ENCODE results near the gene GZMB.
"Not testable (repeated sequence)": the region's sequence is repeated elsewhere in the genome, so short reads cannot be mapped to it uniquely, and the experiment has no call there.

GZMB gene

DNA sequence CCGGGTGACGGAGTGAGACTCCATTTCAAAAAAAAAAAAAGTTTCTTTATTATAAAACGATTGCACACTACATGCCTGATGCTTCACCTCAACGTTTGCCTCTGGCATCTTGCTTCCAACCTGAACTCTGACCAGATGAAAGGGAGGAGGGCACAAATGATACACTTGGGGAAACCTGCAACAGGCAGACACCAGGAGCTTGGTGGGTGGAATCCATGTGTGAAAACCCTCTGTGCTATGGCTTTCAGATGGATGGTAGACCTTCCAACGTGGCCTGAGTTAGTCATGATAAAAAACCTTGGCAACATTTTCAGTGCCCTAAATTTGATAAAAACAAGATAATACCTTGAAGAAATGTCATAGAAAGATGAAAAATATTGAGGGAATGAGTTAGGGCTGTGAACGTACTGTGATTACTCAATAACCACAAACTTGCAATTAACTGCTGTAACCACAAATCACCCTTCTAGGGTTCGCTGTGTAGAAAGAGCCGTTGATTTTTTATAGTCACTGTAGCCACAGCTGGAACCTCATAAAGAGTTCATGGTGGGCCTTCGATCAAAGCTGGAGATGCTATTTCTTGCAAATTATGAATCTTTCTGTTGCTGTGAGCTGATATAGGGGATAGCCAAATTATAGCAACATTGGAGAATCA lies 26.1 kb upstream of the GZMB start:
- Histone ChIP-seq H3K4me1 (no peaks in the 10 kb centered on the region), H3K27me3 (ENCODE audit: control insufficient read depth, insufficient read depth, low read length) (no peaks in the 10 kb centered on the region), H3K79me2 (no peaks in the 10 kb centered on the region), H3K9me3 (ENCODE audit: control insufficient read depth, low read length) (no peaks in the 10 kb centered on the region), H3K9ac (no peak overlapping the region), H2AFZ (no peak overlapping the region), H3K36me3 (ENCODE audit: control insufficient read depth, insufficient read depth, low read length) (no peaks in the 10 kb centered on the region), H3K27ac (no peak overlapping the region), H3K4me3 (ENCODE audit: low read depth, low read length) (no peak overlapping the region), H3K4me2 (ENCODE audit: low read length) (no peak overlapping the region)
- TF ChIP-seq, protein P1, sequence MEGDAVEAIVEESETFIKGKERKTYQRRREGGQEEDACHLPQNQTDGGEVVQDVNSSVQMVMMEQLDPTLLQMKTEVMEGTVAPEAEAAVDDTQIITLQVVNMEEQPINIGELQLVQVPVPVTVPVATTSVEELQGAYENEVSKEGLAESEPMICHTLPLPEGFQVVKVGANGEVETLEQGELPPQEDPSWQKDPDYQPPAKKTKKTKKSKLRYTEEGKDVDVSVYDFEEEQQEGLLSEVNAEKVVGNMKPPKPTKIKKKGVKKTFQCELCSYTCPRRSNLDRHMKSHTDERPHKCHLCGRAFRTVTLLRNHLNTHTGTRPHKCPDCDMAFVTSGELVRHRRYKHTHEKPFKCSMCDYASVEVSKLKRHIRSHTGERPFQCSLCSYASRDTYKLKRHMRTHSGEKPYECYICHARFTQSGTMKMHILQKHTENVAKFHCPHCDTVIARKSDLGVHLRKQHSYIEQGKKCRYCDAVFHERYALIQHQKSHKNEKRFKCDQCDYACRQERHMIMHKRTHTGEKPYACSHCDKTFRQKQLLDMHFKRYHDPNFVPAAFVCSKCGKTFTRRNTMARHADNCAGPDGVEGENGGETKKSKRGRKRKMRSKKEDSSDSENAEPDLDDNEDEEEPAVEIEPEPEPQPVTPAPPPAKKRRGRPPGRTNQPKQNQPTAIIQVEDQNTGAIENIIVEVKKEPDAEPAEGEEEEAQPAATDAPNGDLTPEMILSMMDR (IDR thresholded peaks at IDR 0.05) = no peak

DNA sequence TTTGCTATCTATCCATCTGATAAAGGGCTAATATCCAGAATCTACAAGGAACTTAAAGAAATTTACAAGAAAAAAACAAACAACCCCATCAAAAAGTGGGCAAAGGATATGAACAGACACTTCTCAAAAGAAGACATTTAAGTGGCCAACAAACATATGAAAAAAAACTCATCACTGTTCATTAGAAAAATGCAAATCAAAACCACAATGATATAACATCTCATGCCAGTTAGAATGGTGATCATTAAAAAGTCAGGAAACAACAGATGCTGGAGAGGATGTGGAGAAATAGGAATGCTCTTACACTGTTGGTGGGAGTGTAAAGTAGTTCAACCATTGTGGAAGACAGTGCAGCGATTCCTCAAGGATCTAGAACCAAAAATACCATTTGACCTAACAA lies 14.4 kb upstream of the GZMB start:
- H3K4me2 ChIP-seq (ENCODE audit: low read length); H3K79me2 ChIP-seq; H3K9ac ChIP-seq; H3K27me3 ChIP-seq (ENCODE audit: control insufficient read depth, insufficient read depth, low read length); H2AFZ ChIP-seq; H3K36me3 ChIP-seq (ENCODE audit: control insufficient read depth, insufficient read depth, low read length); H3K27ac ChIP-seq; H3K4me1 ChIP-seq; H3K9me3 ChIP-seq (ENCODE audit: control insufficient read depth, low read length); H3K4me3 ChIP-seq (ENCODE audit: low read depth, low read length): not testable (repeated sequence)

DNA sequence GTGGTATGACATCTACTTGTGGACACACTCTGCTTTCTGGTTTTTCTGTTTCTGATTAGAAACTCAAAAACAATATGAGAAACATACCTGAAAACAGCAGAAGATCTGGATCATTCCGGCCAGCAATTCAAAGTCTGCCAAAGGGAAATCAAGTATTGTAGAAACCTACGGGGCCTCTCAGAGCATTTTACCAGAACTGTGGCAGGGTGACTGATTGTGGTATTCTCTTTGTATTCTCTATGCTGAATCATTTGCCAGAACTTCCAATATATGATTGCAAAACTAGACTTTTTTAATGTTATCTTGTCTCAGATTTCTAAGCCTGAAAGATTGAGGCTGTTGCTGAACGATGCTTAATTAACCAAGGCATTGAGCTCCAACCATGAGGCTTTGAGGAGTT lies 5.9 kb upstream of the GZMB start:
- Histone ChIP-seq H3K9me3 (ENCODE audit: control insufficient read depth, low read length) (no peaks in the 10 kb centered on the region), H2AFZ (no peak overlapping the region), H3K4me1 (no peaks in the 10 kb centered on the region), H3K36me3 (ENCODE audit: control insufficient read depth, insufficient read depth, low read length) (no peaks in the 10 kb centered on the region), H3K27me3 (ENCODE audit: control insufficient read depth, insufficient read depth, low read length) (no peaks in the 10 kb centered on the region), H3K9ac (no peak overlapping the region), H3K4me2 (ENCODE audit: low read length) (no peak overlapping the region), H3K4me3 (ENCODE audit: low read depth, low read length) (no peak overlapping the region), H3K27ac (no peak overlapping the region), H3K79me2 (no peaks in the 10 kb centered on the region)
- TF ChIP-seq, protein P1 (IDR thresholded peaks at IDR 0.05) = no peak

DNA sequence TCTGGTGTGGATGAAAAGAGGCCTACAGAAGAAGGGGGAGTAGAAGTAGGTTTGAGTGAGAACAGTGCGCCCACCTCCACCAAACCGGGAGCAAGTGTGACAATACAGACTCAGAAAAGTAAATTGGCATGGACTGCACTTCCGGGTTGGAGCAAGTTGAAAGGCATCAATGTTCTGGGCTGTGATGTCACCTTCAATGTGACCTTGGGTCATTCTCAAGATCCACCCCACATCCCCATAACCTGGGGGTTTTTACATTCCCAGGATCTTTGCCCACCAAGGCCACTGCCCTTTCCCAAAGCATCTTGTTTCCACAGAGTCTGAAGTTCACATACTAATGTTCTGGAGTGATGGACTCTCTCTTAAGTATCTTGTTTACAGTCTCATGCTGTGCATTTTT lies 5.3 kb upstream of the GZMB start:
- Histone ChIP-seq H3K27ac (no peak overlapping the region), H3K4me3 (ENCODE audit: low read depth, low read length) (no peak overlapping the region), H3K27me3 (ENCODE audit: control insufficient read depth, insufficient read depth, low read length) (no peaks in the 10 kb centered on the region), H3K4me2 (ENCODE audit: low read length) (no peak overlapping the region), H2AFZ (no peak overlapping the region), H3K36me3 (ENCODE audit: control insufficient read depth, insufficient read depth, low read length) (no peaks in the 10 kb centered on the region), H3K4me1 (no peaks in the 10 kb centered on the region), H3K9me3 (ENCODE audit: control insufficient read depth, low read length) (no peaks in the 10 kb centered on the region), H3K79me2 (no peaks in the 10 kb centered on the region), H3K9ac (no peak overlapping the region)
- TF ChIP-seq, protein P1 (IDR thresholded peaks at IDR 0.05) = no peak

DNA sequence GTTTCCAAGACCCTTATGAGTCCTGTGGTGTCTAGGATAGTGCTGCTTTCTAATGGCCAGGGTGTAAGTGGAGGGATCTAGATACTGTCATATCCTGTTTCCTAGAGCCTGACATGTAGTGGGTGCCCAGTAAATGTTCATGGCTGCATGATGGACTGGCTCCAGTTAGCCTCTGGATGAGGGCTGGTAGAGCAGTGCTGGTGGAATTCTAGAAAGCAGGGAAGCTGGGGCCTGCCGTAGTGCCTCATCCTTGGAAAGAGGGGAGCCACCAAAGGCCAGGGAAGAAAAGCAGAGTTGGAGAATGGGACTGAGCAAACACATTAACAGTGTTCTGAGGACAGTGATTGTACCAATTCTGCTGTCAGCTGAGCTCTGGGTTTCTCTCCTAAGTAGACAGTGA lies 637 bp downstream of the GZMB start:
- no peaks in the 10 kb centered on the region for H3K4me1 ChIP-seq
- H3K9ac ChIP-seq = no peak overlapping the region
- H3K27ac ChIP-seq = no peak overlapping the region
- no peak overlapping the region for H2AFZ ChIP-seq
- no peak overlapping the region for H3K4me3 ChIP-seq (ENCODE audit: low read depth, low read length)
- H3K27me3 ChIP-seq (ENCODE audit: control insufficient read depth, insufficient read depth, low read length) = no peaks in the 10 kb centered on the region
- H3K9me3 ChIP-seq (ENCODE audit: control insufficient read depth, low read length) = no peaks in the 10 kb centered on the region
- no peak overlapping the region for H3K4me2 ChIP-seq (ENCODE audit: low read length)
- TF ChIP-seq, protein P1 (IDR thresholded peaks at IDR 0.05) = no peak
- H3K79me2 ChIP-seq = no peaks in the 10 kb centered on the region
- no peaks in the 10 kb centered on the region for H3K36me3 ChIP-seq (ENCODE audit: control insufficient read depth, insufficient read depth, low read length)
